GM19193 (cell line): ENCODE results near the gene CDCP2.

Experiments
- POLR2A ChIP-seq: IDR thresholded peaks from 4 replicates; pipeline ENCODE4 v1.6.1; 2011; ENCODE audit not compliant: insufficient read depth, insufficient read length; ENCODE audit errors: extremely low read depth

The CDCP2 gene

DNA sequence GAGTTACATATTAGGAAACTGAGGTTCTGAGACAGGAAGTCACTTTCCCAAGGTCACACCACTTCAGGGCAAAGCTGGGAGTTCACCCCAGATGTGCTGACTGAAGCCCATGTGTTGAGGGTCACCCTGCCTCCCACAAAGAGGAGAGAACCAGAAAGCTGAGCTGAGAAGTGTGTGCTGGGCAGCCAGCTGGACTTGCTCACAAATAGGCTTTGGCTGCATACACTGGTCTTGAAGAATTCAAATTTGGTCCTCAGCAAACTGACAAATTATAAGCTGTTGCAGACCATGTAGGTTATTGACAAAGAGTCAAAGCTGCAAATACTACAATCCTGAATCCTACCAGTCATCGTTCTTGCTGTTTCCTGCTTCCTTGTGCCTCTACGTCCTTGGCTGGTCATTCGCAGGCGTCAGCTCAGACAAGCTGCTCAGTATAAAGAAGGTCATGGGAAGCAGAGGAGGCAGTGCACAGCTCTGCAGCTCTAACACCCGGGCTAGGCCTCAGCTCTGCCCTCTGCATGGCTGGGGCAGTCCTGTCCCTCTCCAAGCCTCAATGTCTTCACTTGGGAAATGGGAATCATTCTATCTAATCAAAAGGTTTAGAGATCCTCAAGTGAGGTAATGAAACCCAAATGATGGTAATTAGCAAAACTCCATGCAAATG is 40.0 kb downstream of the CDCP2 start:
- no peak for TF ChIP-seq POLR2A

DNA sequence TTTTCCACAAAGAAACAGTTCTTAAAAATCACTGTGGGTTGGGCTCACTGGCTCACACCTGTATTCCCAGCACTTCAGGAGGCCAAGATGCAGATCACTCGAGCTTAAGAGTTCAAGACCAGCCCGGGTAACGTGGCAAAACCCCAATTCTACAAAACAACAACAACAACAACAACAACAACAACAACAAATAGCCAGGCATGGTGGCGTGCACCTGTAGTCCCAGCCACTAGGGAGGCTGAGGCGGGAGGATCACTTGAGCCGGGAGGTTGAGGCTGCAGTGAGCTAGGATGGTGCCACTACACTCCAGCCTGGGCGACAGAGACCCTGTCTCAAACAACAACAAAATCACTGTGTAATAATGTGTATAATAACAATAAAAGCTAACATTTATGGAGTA is 40.8 kb downstream of the CDCP2 start:
- TF ChIP-seq POLR2A = no peak

DNA sequence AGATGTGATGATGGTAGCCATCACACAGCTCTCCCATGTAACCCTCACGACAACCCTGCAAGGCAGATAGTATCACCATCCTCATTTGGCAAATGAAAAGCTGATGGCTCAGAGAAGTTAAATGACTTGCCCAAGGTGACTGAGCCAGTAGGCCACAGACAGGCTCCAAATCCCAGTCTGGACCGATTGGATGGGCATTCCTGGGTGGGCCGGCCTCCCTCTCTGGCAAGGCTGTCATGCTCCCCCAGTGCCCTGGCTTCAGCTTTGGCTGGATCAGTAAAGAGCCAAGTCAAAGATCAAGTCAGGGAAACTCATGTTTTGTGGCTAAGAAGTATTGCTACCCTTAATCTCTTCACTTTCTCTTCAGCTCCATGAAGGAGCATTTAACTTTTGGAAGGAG is 41.2 kb downstream of the CDCP2 start:
- TF ChIP-seq POLR2A = no peak

DNA sequence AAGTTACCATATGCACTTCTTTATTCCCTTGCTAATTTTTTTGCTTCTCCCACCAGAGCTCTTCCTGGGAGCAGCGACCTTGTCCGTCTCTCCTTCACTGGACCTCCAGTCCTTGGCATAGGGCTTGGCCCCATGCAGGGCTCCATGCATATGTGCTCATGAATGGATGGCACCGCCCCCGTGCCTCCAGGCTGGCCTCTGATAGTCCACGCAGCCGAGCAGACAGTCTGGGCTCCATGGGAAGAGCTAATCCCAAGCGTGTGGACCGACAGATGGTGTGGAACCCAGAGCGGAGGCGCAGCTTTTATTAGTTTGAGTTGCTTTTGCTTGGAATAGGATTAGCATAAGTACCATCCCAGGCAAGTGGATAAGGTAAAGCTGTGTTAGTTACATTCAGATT is 41.8 kb downstream of the CDCP2 start:
- no peak for TF ChIP-seq POLR2A

DNA sequence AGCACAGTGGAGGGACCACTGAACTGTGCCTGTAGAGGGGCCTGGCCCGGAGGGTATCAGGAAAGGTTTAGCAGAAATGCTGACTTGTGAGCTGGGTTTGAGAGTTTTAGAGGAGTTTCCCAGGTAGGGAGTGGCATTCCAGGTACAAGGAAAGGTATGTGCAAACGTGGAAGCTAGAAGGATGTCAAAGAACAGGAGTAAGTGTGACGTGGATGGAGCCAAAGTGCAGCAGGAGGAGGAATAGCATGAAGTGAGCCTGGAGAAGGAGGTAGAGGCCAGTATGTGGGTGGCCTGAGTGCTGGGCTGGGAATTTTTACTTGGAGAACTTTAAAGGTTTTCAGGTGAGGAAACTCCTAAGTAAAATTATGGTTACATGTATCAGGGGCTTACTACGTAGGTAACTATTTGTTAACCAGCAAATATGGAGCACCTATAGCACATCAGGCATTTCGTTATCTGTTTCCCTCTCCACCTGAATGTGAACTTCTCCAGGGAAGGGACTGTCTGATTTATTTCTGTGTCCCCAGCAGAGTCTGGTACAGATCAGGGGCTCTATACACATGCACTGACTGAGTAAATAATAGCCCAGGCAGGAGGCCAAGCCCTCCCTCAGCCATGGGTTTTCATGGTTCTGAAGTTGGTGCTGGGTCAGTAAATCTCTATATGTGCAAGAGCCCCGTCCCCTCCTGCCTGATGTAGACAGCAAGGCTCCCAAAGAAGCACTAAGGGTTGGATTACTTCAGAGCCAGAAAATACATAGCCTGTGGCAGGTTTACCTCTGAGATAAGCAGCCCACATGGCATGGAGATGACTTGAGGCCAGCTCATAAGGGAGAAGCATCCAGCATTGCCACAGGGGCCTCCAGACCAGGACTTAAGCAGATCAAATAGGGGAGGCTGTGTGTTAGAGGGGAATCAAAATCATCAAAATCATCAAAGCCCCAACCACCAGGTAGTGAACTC is 43.4 kb downstream of the CDCP2 start:
- TF ChIP-seq POLR2A = no peak

DNA sequence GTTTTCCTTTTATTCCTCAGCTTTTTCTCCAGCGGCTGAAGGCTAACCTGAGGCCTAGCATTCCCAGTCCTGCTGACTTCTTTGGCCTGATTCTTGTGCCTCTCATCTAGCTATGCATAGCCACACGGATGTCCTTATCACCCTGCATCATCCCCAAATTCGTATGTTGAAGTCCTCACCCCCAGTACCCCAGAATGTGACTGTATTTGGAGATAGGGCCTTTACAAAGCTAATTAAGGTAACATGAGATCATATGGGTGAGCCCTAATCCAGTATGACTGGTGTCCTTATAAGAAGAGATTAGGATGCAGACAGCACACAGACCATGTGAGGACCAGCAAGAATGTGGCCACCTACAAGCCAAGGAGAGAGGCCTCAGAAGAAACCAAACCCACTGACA is 44.6 kb downstream of the CDCP2 start:
- TF ChIP-seq POLR2A = no peak

- no peak for TF ChIP-seq POLR2A
Observed at GRCh38 chr1:54107131-54107530, 45.7 kb downstream of the CDCP2 start.

- TF ChIP-seq POLR2A = no peak
Observed at GRCh38 chr1:54105736-54106269, 47.0 kb downstream of the CDCP2 start.

DNA sequence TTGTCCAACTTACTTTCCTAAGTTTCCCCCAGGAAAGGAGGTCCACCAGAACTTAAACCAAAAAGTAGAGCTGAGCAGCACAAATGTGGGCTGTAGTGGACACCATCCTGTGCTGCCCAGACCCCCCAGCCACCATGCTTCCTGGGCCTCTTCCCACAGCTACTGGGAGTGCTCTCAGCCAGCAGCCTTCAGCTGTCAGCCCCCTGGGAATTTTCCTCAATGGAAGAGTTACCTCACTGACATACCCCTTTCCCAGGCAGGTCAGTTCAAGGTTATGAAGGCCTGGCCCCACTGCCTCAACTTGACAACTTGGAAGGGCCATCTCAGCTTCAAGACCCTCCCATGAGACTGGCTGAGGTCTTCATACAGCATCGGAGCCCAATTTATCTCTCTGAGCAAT is 47.7 kb downstream of the CDCP2 start:
- TF ChIP-seq POLR2A = no peak

- no peak for TF ChIP-seq POLR2A
Observed at GRCh38 chr1:54103414-54103813, 49.4 kb downstream of the CDCP2 start.

- TF ChIP-seq POLR2A = no peak
Observed at GRCh38 chr1:54100500-54100899, 52.3 kb downstream of the CDCP2 start.

DNA sequence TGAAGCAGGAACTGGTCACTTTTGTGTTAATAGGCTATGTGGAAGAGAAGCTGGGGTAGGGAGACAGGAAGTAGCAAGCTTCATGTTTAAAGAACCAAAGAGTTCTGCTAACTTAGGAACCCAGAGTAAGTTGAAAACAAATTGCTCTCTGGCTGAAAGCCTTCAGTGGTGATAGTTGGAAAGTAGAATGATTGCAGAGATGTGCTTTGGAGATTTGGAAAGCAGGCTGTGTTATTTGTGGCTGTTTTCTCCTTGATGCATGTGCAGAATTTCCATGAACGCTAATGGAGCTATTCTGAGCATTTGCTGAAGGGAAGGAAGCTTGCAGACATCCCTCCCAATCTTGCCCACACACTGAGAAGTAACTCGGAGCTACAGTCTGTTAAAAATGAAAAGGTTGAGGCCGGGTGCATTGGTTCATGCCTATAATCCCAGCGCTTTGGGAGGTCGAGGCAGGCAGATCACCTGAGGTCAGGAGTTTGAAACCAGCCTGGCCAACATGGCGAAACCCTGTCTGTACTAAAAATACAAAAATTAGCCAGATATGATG is 53.7 kb downstream of the CDCP2 start:
- no peak for TF ChIP-seq POLR2A

DNA sequence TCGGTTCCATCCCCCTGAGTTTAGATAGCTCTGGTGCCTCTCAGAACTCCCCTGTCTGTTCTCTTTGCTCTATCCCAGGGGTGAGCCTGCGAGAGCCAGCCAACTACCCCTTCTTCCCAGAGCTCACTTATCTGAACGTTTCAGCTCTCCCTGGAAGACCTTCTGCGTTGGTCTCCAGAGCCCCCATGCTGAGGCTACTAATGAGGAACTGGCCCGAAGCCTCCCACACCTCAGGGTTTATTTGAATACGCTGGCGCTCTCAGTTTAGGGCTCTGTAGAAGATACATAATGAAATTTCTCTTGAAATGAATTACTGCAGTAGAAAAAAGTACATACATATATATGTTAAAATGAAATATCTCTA is 55.9 kb downstream of the CDCP2 start:
- no peak for TF ChIP-seq POLR2A

DNA sequence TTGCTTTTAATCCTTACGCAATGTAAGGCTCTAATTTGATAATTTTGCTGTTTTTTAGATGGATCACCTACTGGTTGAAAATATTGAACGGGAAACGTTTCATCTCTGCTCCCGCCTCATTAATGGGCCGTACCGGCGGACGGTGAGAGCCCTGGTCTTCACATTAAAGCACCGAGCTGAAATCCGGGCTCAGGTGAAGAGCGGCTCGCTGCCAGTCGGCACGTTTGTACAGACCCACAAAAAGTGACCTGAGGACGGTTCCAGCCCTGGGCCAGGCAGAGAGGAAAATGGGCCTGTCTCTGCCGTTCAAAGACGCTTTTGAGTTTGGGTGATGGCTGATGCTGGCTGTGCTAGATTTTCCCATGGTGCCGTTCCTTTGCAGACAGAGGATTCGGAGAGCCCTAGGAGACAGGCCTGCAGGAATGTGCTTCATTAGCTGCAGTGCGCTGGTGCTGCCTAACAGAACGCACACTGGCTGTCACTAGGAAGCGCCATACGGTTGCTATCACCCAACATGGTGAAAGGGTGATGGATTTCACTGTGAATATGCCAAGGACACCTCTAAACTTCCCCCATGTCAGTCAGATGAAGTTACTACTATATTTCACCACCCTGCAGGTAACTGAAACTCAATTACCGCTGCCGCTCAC is 56.4 kb downstream of the CDCP2 start:
- no peak for TF ChIP-seq POLR2A
